ENCODE measurements around the gene ABCA1.
A peak's percentile ranks its signal among the peaks of the same experiment; 100 is the strongest.
"Not testable (repeated sequence)": the region's sequence is repeated elsewhere in the genome, so short reads cannot be mapped to it uniquely, and the experiment has no call there.

ABCA1 gene

GRCh38 chr9:104872656-104873488, 55.1 kb downstream of the ABCA1 start:
- peak; percentile 100 for DNase-seq (ENCODE audit: low read depth)

- no peak for DNase-seq (ENCODE audit: low read depth)
These were observed 55.9 kb downstream of the ABCA1 start for GRCh38 chr9:104871961-104872527.

GRCh38 chr9:104869811-104870210, 58.1 kb downstream of the ABCA1 start:
- peak; percentile 28 for DNase-seq (ENCODE audit: low read depth)

- DNase-seq (ENCODE audit: low read depth): peak; percentile 78
These were observed 59.1 kb downstream of the ABCA1 start for GRCh38 chr9:104868687-104869404.

DNA sequence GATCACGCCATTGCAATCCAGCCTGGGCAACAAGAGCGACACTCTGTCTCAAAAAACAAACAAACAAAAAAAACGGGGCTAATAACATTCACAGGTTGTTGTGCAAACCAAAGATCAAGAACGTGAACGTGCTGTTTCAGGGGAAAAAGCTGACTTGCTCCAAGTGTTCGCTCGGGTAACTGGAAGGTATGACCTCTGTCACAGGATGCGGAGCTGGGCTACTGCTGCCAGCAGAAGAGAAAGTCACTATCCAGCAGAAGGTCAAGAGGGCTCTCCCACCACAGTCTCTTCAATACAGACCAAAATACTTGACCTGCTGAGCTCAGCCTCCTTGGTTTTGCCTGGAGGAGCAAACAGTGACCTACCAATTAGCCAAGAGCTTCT, 59.7 kb downstream of the ABCA1 start:
- no peak for DNase-seq (ENCODE audit: low read depth)

GRCh38 chr9:104866191-104866590, 61.8 kb downstream of the ABCA1 start:
- DNase-seq (ENCODE audit: low read depth): peak; percentile 86

DNA sequence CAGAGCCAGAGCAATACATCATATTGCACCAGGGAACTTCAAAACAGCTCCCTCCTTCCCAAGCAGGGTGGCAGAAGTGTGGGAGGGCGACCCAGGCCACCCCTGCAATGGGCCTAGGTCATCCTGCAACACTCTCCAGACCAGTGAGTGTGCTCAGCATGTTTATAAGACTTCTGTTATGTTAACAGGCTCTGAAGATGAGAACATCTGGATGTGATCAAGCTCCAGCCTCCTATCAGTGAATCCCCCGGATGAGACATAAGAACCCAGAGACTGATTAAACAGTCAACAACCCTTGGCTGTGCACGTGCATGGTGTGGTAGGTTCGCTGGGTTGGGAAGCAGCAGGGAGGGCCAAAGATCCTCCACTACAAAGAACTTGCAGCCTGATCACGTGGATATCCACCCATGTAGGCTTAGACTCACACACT, 63.3 kb downstream of the ABCA1 start:
- peak; percentile 68 for DNase-seq (ENCODE audit: low read depth)

GRCh38 chr9:104863180-104863883, 64.6 kb downstream of the ABCA1 start:
- DNase-seq (ENCODE audit: low read depth): peak; percentile 92

GRCh38 chr9:104861397-104861796, 66.6 kb downstream of the ABCA1 start:
- DNase-seq (ENCODE audit: low read depth): no peak

DNA sequence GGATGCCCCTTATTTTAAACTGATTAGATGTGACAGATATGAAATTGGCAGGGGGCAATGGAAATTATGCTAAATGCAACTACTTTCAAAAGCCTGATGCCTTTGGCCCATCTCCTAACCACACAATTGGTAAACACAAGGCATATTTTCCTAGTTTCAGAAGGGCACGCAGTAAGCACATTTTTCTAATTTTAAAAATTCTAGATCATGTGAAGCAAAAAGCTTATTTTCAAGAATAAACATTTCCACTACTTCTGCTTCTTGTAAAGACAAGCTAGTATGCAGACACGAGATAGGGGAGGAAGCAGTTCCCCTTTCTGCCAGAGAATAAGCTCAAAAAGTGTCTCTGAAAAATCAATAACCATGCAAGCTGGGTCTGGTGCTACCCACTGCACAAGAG, 67.7 kb downstream of the ABCA1 start:
- DNase-seq (ENCODE audit: low read depth): no peak

DNA sequence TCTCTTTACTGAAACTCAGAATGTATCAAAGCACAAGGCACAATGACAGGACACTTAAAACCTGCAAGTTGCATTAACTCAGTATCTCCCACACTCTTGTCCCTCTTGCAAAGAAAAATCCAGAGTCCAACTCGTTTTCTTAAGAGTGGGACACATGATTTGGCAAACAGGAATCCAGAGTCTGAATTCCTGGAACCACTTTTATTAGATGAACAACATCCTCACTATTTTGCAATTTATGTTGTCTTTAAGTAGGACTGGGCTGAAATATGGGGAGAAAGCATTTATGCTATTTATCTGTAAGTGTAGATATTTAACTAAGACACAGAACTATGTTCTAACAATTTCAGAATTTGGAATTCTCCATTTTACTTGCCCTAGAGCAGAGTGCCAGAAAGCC, 69.1 kb downstream of the ABCA1 start:
- DNase-seq (ENCODE audit: low read depth): no peak

DNA sequence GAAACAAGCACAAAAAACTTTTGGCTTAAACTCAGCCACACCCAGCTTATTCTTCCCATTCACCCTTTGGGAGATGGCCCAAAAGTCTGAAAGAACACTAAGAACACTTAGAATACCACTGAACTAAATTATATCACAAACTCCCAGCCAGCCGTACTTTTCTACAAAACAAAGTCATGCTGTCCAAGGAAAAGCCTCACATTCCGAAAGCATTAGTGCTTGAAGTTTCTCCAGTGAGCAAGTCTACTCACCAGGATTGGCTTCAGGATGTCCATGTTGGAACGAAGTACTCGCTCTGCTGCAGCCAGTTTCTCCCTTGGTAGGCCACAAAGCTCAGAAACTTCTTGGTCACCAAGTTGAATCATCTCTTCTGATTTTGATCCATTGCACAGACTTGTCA, 69.7 kb downstream of the ABCA1 start:
- peak; percentile 52 for DNase-seq (ENCODE audit: low read depth)

DNA sequence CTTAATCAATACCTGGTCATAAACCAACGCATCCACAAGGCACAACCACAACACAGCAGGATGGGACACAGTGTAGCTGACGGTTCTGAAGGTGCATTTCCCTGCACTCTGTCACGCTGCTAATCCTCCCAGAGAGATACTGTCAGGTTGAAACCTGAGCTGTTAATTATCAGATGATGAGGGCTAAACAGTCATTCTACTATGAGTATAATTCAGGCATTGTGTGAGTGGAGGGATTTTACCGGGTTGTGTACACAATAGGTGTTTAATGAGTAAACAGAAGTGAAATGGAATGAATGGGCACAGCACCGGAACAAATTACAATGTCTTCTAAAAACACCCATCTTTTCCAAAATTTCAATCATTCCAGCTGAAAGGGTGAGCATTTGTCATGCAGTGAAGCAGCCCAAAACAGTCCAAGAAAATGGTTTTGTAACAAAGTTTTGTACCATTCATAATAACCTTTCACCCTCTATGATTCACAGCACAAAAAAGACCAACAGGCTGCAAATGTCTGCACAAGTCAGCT, 71.5 kb downstream of the ABCA1 start:
- DNase-seq (ENCODE audit: low read depth): no peak

- DNase-seq (ENCODE audit: low read depth): no peak
These were observed 72.1 kb downstream of the ABCA1 start for GRCh38 chr9:104855807-104856206.

- DNase-seq (ENCODE audit: low read depth): not testable (repeated sequence)
These were observed 72.7 kb downstream of the ABCA1 start for GRCh38 chr9:104855258-104855657.

DNA sequence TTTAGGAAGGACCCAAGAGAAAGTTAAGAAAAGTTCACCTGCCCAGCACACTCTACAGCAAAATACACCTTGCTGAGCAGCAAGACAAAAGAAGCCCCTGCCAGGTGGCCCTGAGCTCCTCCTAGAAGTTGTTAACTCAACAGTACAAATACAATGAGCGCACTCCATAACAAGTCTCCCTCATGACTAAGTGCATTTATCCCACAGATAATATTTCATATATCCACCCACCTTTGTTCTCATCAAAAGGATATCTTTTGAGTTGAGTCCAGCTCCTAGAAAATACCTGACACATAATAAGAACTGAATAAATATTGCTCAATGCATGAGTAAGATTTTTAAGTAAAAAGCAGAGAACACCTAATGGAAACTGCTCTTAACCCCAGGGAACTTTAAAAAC, 73.3 kb downstream of the ABCA1 start:
- DNase-seq (ENCODE audit: low read depth): no peak

DNA sequence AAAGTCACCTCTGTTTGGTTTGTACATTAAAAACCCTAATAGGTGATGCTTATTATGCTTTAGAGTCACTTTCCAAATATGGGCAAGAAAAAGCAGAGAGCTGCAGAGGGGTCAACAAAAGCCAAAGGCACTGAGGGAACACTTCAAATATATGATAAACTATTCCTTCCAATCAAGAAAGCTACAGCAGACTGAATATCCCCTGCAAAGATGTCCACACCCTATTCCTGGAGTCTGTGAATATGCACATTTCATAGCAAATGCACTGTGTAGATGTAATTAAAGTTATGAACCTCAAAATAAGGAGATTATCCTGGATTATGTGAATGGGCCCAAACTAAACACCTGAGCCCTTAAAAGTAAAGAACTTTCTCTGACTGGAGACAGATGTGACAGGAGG, 74.3 kb downstream of the ABCA1 start:
- DNase-seq (ENCODE audit: low read depth): no peak

- DNase-seq (ENCODE audit: low read depth): no peak
These were observed 74.8 kb downstream of the ABCA1 start for GRCh38 chr9:104853159-104853558.

DNA sequence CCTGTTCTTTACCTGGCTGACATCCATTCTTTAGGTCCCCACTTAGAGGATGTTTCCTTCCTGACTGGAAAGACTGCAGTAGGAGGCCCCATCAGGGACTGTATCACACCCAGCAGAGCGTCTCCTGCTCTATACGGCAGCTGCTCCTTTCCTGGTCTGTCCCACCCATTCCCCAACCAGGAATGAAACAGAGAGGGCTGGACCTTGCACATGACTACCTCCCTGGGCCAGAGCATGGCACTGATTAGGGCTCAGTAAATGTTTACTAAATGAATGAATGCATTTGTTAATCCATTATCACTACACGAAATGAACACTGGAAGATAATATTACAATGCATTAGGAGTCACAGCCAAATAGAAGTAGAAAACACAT, 76.4 kb downstream of the ABCA1 start:
- DNase-seq (ENCODE audit: low read depth): no peak

- DNase-seq (ENCODE audit: low read depth): peak; percentile 61
These were observed 77.0 kb downstream of the ABCA1 start for GRCh38 chr9:104850786-104851545.

DNA sequence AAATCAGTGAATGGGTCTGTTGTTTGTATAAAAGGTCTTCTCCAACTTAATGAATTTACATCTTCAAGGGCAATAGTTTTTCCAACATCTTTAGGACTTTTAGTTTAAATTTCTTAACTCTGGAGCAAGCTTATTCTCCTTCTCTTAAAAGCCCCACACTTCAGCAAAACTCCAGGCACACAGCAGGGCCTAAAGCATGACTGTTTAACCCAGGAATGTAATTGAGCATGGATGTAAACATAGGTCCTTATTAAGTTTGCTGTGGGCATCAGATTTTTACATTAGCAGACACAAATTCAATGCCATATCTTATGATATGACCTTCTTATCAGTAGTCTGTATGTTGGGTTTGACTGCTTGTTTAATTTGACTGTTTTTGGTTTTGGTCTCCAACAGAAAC, 78.9 kb downstream of the ABCA1 start:
- no peak for DNase-seq (ENCODE audit: low read depth)

GRCh38 chr9:104844710-104845109, 83.2 kb downstream of the ABCA1 start:
- no peak for DNase-seq (ENCODE audit: low read depth)

Data from ELR (cell line).